Measurements from ENCODE around the gene C9orf78. TPM values are rescaled to one million over a fixed set of nuclear protein-coding genes. Genes with fewer than 3 reads are reported as not detected.

C9orf78 gene
- total RNA-seq, 1 donor from 2014 or later: 34.1 TPM

DNA sequence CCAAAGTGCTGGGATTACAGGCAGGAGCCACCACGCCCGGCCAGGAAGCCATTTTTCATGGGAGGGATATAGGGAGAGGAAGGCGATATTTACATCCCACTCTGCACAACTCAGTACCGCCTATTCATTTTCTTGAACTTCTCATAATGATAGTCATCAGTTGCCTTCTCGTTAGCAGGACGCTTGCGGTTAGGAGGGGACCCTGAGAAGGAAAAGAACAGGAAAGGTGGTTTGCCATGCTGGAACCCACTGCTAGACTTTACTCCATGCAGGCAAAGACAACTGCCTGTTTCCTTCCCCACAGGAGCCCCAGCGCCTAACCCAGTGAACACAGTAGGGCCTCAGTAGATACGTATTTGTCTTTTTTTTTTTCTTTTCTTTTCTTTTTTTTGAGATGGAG, 7.0 kb downstream of the C9orf78 start:
- intact Hi-C loops (cut with micrococcal nuclease): no loop called here
- TF ChIP-seq, protein P1, sequence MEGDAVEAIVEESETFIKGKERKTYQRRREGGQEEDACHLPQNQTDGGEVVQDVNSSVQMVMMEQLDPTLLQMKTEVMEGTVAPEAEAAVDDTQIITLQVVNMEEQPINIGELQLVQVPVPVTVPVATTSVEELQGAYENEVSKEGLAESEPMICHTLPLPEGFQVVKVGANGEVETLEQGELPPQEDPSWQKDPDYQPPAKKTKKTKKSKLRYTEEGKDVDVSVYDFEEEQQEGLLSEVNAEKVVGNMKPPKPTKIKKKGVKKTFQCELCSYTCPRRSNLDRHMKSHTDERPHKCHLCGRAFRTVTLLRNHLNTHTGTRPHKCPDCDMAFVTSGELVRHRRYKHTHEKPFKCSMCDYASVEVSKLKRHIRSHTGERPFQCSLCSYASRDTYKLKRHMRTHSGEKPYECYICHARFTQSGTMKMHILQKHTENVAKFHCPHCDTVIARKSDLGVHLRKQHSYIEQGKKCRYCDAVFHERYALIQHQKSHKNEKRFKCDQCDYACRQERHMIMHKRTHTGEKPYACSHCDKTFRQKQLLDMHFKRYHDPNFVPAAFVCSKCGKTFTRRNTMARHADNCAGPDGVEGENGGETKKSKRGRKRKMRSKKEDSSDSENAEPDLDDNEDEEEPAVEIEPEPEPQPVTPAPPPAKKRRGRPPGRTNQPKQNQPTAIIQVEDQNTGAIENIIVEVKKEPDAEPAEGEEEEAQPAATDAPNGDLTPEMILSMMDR (IDR thresholded peaks at IDR 0.05): no peak
- Mint-ChIP-seq H3K4me1 (peaks cover 4% of the 10 kb centered on the region), H3K36me3 (ENCODE audit: low read depth) (peaks cover 50% of the 10 kb centered on the region), H3K4me3 (no peak overlapping the region), H3K9me3 (no peaks in the 10 kb centered on the region), H3K27me3 (no peaks in the 10 kb centered on the region), H3K27ac (no peak overlapping the region)
- CTCF ChIA-PET: no interaction called here
- POLR2A ChIA-PET: interaction anchor here (0.5 kb wide), 1 partner anchor 10 kb away, joined by 3 read pairs; no protein-coding TSS in a partner anchor
- ATAC-seq (ENCODE audit: low read depth) (no peak), DNase-seq (no peak)

DNA sequence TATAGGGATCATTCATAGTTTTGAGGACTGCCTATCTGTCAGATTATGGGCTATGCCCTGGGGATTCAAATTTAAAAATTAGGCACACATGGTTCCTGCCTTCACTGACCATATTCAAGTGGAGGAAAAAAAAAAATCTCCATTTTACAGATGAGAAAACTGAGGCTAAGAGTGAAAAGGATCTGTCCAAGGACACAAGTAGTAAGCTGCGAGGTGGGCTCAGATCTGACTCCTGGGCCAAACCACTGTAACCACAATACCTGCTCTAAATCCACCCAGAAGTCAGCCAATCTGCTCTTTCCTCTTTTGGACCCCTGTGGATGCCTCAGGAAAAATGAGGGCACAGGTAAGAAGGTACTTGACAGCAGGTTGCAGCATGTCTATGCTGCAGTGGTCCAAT, 8.3 kb downstream of the C9orf78 start:
- H3K27me3 Mint-ChIP-seq: no peaks in the 10 kb centered on the region
- POLR2A ChIA-PET: interaction anchor here (0.7 to 1.0 kb wide), 2 partner anchors 8 to 58 kb away, joined by 3 to 4 read pairs; partner anchors contain the start of genes C9orf78 and USP20
- no peak for ATAC-seq (ENCODE audit: low read depth)

DNA sequence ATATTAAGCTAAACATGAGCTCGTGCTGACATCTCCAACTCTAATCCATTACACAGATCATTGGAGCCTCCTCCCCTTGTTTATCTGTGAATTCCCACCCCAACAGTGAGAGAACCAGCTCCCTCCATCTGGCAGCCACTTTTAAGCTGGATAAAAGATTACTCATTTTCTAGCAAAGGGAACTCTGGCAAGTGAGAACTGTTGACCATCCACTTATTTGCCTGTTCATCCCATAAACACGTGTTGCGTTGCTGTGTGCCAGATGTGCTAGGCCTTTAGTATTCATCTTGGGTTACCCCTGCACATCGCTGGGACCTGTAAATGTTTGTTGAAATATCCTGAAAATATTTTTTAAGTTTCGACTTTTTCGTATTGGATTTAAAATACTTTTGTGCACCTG, 8.7 kb downstream of the C9orf78 start:
- no peaks in the 10 kb centered on the region for H3K9me3 Mint-ChIP-seq
- H3K4me1 Mint-ChIP-seq: peaks cover 13% of the 10 kb centered on the region
- DNase-seq (no peak), ATAC-seq (ENCODE audit: low read depth) (no peak)
- H3K4me3 Mint-ChIP-seq: no peak overlapping the region
- TF ChIP-seq, protein P1 (IDR thresholded peaks at IDR 0.05): no peak
- peaks cover 48% of the 10 kb centered on the region for H3K36me3 Mint-ChIP-seq (ENCODE audit: low read depth)
- POLR2A ChIA-PET: interaction anchor here (0.7 to 1.0 kb wide), 2 partner anchors 8 to 59 kb away, joined by 3 to 4 read pairs; partner anchors contain the start of genes C9orf78 and USP20
- CTCF ChIA-PET: no interaction called here
- no peaks in the 10 kb centered on the region for H3K27me3 Mint-ChIP-seq
- no peak overlapping the region for H3K27ac Mint-ChIP-seq
- intact Hi-C loops (cut with micrococcal nuclease): no loop called here

More for the DNA sequence above, 8.3 kb downstream of the C9orf78 start:
- TF ChIP-seq, protein P1 (IDR thresholded peaks at IDR 0.05): no peak
- no peaks in the 10 kb centered on the region for H3K9me3 Mint-ChIP-seq
- CTCF ChIA-PET: no interaction called here
- DNase-seq: no peak
- peaks cover 52% of the 10 kb centered on the region for H3K36me3 Mint-ChIP-seq (ENCODE audit: low read depth)
- no peak overlapping the region for H3K27ac Mint-ChIP-seq
- H3K4me1 Mint-ChIP-seq: peaks cover 13% of the 10 kb centered on the region
- intact Hi-C loops (cut with micrococcal nuclease): no loop called here
- H3K4me3 Mint-ChIP-seq: no peak overlapping the region

DNA sequence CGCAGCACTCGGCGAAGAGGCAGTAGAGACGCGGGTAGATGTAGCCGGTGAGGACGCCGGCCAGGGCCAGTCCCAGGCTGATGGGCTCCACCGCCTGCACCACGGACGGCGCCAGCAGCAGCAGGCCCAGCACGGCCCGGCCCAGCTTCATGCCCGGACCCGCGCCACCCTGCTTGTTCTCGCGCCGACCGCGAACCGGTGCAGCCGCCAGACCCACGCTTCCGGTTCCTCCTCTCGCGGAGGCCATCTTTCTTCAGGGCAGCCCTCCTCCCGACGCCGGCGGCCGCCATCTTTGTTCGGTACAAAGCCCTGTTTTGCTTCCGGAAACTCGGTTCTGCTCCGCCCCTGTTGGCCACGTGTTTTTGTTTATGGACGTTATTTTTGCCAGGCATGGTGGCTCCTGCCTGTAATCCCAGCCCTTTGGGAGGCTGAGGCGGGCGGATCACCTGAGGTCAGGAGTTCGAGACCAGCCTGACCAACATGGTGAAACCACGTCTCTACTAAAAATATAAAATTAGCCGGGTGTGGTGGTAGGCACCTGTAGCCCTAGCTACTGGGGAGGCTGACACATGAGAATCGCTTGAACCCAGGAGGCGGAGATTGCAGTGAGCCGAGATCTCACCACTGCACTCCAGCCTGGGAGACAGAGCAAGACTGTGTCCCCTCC, 11.0 kb downstream of the C9orf78 start, which contains the start of gene TOR1A:
TOR1A (minus strand) TSS at position 202 of the 667 bp plus-strand sequence; CDS start at position 151, 51 bp downstream.
- peaks cover 13% of the 10 kb centered on the region for H3K4me1 Mint-ChIP-seq
- TF ChIP-seq, protein P1 (IDR thresholded peaks at IDR 0.05): no peak
- DNase-seq (peak; percentile 84), ATAC-seq (ENCODE audit: low read depth) (peak; percentile 92)
- H3K9me3 Mint-ChIP-seq: no peaks in the 10 kb centered on the region
- POLR2A ChIA-PET: interaction anchor here (0.5 to 2.2 kb wide), 7 partner anchors 11 to 683 kb away, joined by 3 to 17 read pairs (median 3); partner anchors contain the start of genes C9orf78, FNBP1, TOR1B and USP20
- intact Hi-C loops (cut with micrococcal nuclease): loop anchor here (1.0 to 5.0 kb wide), 5 partner anchors 11 to 228 kb away; partner anchors contain the start of genes ASB6, C9orf78, GPR107 and TOR1B
- peak within 1 kb of the TSS; percentile 76 for H3K27ac Mint-ChIP-seq
- H3K4me3 Mint-ChIP-seq: peak within 1 kb of the TSS; percentile 85
- CTCF ChIA-PET: interaction anchor here (0.9 kb wide), 1 partner anchor 11 kb away, joined by 3 read pairs; the partner anchor contains the start of gene C9orf78
- peaks cover 39% of the 10 kb centered on the region for H3K36me3 Mint-ChIP-seq (ENCODE audit: low read depth)
- no peaks in the 10 kb centered on the region for H3K27me3 Mint-ChIP-seq

DNA sequence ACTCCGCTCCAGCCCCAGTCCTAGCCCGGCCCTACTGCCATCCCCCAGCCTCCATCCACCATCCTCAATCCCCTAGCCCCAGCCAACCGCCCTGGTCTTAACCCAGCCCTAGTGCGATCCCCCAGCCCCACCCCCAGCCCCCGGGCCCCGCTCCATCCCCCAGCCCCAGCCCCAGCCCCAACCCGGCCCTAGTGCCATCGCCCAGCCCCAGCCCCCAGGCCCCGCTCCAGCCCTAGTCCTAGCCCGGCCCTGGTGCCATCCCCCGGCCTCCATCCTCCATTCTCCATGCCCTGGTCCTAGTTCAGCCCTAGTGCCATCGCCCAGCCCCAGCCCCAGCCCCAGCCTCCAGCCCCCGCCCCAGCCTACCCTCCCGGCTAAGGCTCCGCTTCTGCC, 11.5 kb downstream of the C9orf78 start:
- no peak for DNase-seq
- Mint-ChIP-seq H3K27me3 (no peaks in the 10 kb centered on the region), H3K9me3 (no peaks in the 10 kb centered on the region), H3K36me3 (ENCODE audit: low read depth) (peaks cover 39% of the 10 kb centered on the region), H3K27ac (peak overlapping the region; percentile 76), H3K4me1 (peaks cover 13% of the 10 kb centered on the region), H3K4me3 (peak overlapping the region; percentile 85)
- peak; percentile 3 for ATAC-seq (ENCODE audit: low read depth)
- ChIA-PET POLR2A (interaction anchor here (0.5 to 2.2 kb wide), 5 partner anchors 11 to 682 kb away, joined by 3 to 17 read pairs (median 3); partner anchors contain the start of genes C9orf78, FNBP1 and USP20), CTCF (no interaction called here)
- intact Hi-C loops (cut with micrococcal nuclease): loop anchor here (5.0 kb wide), 1 partner anchor 229 kb away; the partner anchor contains the start of gene GPR107
- TF ChIP-seq, protein P1 (IDR thresholded peaks at IDR 0.05): no peak
